ENCODE measurements around the gene MCC. TPM values are rescaled to one million over a fixed set of nuclear protein-coding genes. Genes with fewer than 3 reads are reported as not detected.

MCC gene
- total RNA-seq, 1 donor from 2014 or later = 20.6 TPM

DNA sequence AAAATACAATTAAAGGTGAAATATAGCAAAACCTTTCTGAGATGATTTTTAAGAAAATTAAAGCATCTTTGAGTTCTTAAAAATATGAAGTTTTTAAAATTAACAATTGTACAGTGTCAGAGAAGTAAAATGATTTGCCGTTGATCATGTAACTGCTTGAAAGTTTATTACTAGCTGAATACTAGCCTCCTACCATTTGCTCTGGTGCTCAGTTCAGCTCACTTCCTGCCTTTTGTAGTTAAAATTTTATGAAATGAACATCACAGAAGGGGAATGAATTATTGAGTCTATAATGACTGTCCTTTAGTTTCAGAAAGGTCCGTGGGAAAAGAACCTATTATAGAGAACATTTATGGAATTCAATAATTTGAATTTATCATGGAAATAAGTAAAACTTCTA is 34.9 kb upstream of the MCC start:
- ATAC-seq = no peak
- no peak for TF ChIP-seq CTCF (IDR thresholded peaks at IDR 0.05)
- Histone ChIP-seq H3K9me3 (no peaks in the 10 kb centered on the region), H3K27ac (no peak overlapping the region), H3K36me3 (no peaks in the 10 kb centered on the region), H3K4me1 (peaks cover 11% of the 10 kb centered on the region), H3K27me3 (ENCODE audit: low read depth) (no peaks in the 10 kb centered on the region), H3K4me3 (no peak overlapping the region)
- no peak for DNase-seq
- intact Hi-C loops (cut with DNase I) = no loop called here

GRCh38 chr5:113520899-113521298 is 32.6 kb upstream of the MCC start:
- TF ChIP-seq CTCF (IDR thresholded peaks at IDR 0.05) = no peak
- H3K4me1 ChIP-seq = peaks cover 19% of the 10 kb centered on the region
- ATAC-seq (no peak), DNase-seq (no peak)
- H3K9me3 ChIP-seq = no peaks in the 10 kb centered on the region
- intact Hi-C loops (cut with DNase I) = no loop called here
- no peaks in the 10 kb centered on the region for H3K27me3 ChIP-seq (ENCODE audit: low read depth)
- H3K36me3 ChIP-seq = no peaks in the 10 kb centered on the region
- H3K4me3 ChIP-seq = no peak overlapping the region
- H3K27ac ChIP-seq = no peak overlapping the region

GRCh38 chr5:113520429-113520828 is 32.2 kb upstream of the MCC start:
- Histone ChIP-seq H3K27me3 (ENCODE audit: low read depth) (no peaks in the 10 kb centered on the region), H3K4me1 (peaks cover 22% of the 10 kb centered on the region), H3K36me3 (no peaks in the 10 kb centered on the region), H3K27ac (no peak overlapping the region), H3K9me3 (no peaks in the 10 kb centered on the region), H3K4me3 (no peak overlapping the region)
- ATAC-seq (no peak), DNase-seq (no peak)
- intact Hi-C loops (cut with DNase I) = no loop called here
- no peak for TF ChIP-seq CTCF (IDR thresholded peaks at IDR 0.05)

- Histone ChIP-seq H3K4me1 (peaks cover 28% of the 10 kb centered on the region), H3K4me3 (no peak overlapping the region), H3K27me3 (ENCODE audit: low read depth) (no peaks in the 10 kb centered on the region), H3K27ac (no peak overlapping the region), H3K9me3 (no peaks in the 10 kb centered on the region), H3K36me3 (no peaks in the 10 kb centered on the region)
- no peak for TF ChIP-seq CTCF (IDR thresholded peaks at IDR 0.05)
- intact Hi-C loops (cut with DNase I) = no loop called here
- ATAC-seq = no peak
- no peak for DNase-seq
Measured at GRCh38 chr5:113519412-113519811, 31.2 kb upstream of the MCC start.

DNA sequence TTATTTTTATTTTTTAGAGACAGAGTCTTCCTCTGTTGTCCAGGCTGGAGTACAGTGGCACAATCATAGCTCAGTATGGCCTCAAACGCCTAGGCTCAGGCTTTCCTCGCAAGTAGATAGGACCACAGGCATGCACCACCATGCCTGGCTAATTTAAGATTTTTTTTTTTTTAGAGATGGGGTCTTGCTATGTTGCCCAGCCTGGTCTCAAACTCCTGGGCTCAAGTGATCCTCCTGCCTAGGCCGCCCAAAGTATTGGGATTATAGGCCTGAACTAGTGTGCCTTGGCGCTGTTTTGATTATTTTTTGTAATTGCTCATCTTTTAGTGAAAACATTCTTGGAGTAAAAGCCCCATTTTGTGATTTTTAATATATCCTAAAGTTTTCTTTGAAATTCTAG is 30.6 kb upstream of the MCC start:
- no peak for DNase-seq
- Histone ChIP-seq H3K4me3 (no peak overlapping the region), H3K27ac (no peak overlapping the region), H3K27me3 (ENCODE audit: low read depth) (no peaks in the 10 kb centered on the region), H3K4me1 (peaks cover 26% of the 10 kb centered on the region), H3K9me3 (no peaks in the 10 kb centered on the region), H3K36me3 (no peaks in the 10 kb centered on the region)
- intact Hi-C loops (cut with DNase I) = no loop called here
- ATAC-seq = no peak
- no peak for TF ChIP-seq CTCF (IDR thresholded peaks at IDR 0.05)

DNA sequence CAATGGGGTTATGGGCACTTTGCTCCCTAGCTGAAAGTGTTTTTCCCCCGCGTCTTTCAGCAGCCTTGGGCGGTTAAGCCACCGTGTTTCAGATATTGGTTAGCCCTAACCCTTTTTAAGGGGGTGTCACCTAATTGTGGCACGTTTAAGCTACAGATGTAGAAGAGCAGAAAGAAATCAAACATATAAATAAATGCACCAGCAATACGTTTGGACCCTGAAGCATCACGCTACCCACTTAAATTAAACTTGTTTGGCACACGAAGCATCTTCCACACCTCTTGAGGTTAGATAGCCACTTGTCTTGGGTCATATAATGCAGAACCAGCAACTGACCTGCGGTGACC is 26.0 kb upstream of the MCC start:
- Histone ChIP-seq H3K4me1 (peaks cover 25% of the 10 kb centered on the region), H3K9me3 (no peaks in the 10 kb centered on the region), H3K36me3 (no peaks in the 10 kb centered on the region), H3K27ac (peak overlapping the region; percentile 92), H3K4me3 (peak overlapping the region; percentile 78), H3K27me3 (ENCODE audit: low read depth) (no peaks in the 10 kb centered on the region)
- ATAC-seq (peak in 1 of 2 donors; percentile 32), DNase-seq (no peak)
- intact Hi-C loops (cut with DNase I) = no loop called here
- no peak for TF ChIP-seq CTCF (IDR thresholded peaks at IDR 0.05)
